CD4-positive, alpha-beta T cell (primary cell): ENCODE data around the gene CASP9. TPM values are rescaled to one million over a fixed set of nuclear protein-coding genes. Genes with fewer than 3 reads are reported as not detected.

Experiments
- ATAC-seq: fragments of 200-7000 bp; cut with Tn5 transposase; one replicate; pipeline ENCODE4 v1.10.0; 2022; ENCODE audit warnings: mild to moderate bottlenecking; ENCODE audit not compliant: poor library complexity
- CTCF ChIA-PET: fragments of 350-600 bp; sonication (Branson Sonifier 250); formaldehyde crosslinking; loops from one replicate; lab custom pipeline; 2021; ENCODE audit warnings: antibody characterized with exemption, inconsistent platforms; lab: Charles Lee
- POLR2A ChIA-PET: fragments of 350-600 bp; sonication (Branson Sonifier 250); formaldehyde crosslinking; loops from one replicate; lab custom pipeline; 2021; ENCODE audit warnings: antibody characterized with exemption, inconsistent platforms; lab: Charles Lee
- DNase-seq, 14 experiments: peaks; one replicate each; pipeline ENCODE4 v3.0.0-alpha.2; 2013 to 2020; ENCODE audit warnings: mixed read lengths in 2 of 14
- H3K27ac ChIP-seq, 2 donors: one replicate each; pipeline versions ENCODE4 v1.5.1 to v1.7.0; 2013; ENCODE audit warnings: low read length in 2 of 2, low read depth in 1 of 2, mild to moderate bottlenecking in 1 of 2
- H3K27me3 ChIP-seq, 2 experiments: 1 replicate in 1 of 2; 2 replicates in 1 of 2; pipeline versions ENCODE4 v1.6.1 to v1.7.0; 2013; ENCODE audit warnings: low read length in 2 of 2, control low read depth in 1 of 2, mild to moderate bottlenecking in 1 of 2, moderate library complexity in 1 of 2; ENCODE audit not compliant: insufficient read depth in 2 of 2, control insufficient read depth in 1 of 2
- H3K36me3 ChIP-seq: one replicate; pipeline ENCODE4 v1.6.1; 2013; ENCODE audit warnings: low read length, control low read depth; ENCODE audit not compliant: insufficient read depth
- H3K4me1 ChIP-seq: one replicate; pipeline ENCODE4 v1.6.1; 2013; ENCODE audit warnings: low read length, control low read depth; ENCODE audit not compliant: insufficient read depth
- H3K4me3 ChIP-seq: one replicate; pipeline ENCODE4 v1.5.1; 2013; ENCODE audit warnings: mild to moderate bottlenecking, low read length, moderate library complexity
- H3K9me3 ChIP-seq, 2 experiments: 1 replicate in 1 of 2; 2 replicates in 1 of 2; pipeline versions ENCODE4 v1.6.1 to v1.7.0; 2013; ENCODE audit warnings: low read length in 2 of 2, mild to moderate bottlenecking in 2 of 2, control low read depth in 1 of 2, moderate library complexity in 1 of 2; ENCODE audit not compliant: control insufficient read depth in 1 of 2, insufficient read depth in 1 of 2
- H3K27ac Mint-ChIP-seq: one replicate; pipeline ENCODE4 v1.8.0; 2020; ENCODE audit warnings: mixed read lengths
- H3K27me3 Mint-ChIP-seq: one replicate; pipeline ENCODE4 v1.8.0; 2021; ENCODE audit warnings: mixed read lengths
- H3K36me3 Mint-ChIP-seq: one replicate; pipeline ENCODE4 v1.8.0; 2021; ENCODE audit warnings: low read depth, mixed read lengths
- H3K4me1 Mint-ChIP-seq: one replicate; pipeline ENCODE4 v1.8.0; 2021; ENCODE audit warnings: low read depth, mixed read lengths
- H3K4me3 Mint-ChIP-seq: one replicate; pipeline ENCODE4 v1.8.0; 2020; ENCODE audit warnings: mild to moderate bottlenecking, mixed read lengths
- H3K9me3 Mint-ChIP-seq: one replicate; pipeline ENCODE4 v1.8.0; 2020; ENCODE audit warnings: mixed read lengths
- CTCF ChIP-seq: fragments of 200-600 bp; IDR thresholded peaks from one replicate; pipeline ENCODE4 v1.8.0; 2022; ENCODE audit warnings: antibody characterized with exemption, mild to moderate bottlenecking
- intact Hi-C, 2 experiments: fragments of 100-400 bp; cut with DNase I in 1 of 2; cut with micrococcal nuclease in 1 of 2; formaldehyde crosslinking; loops; one replicate each; pipeline versions ENCODE4 v1.15.1 to v1.9.0; 2023 to 2025; cut with DNase I, micrococcal nuclease
- total RNA-seq, 174 experiments: library from RNA in 2 of 174; stranded (reverse) in 2 of 174; gene quantifications; one replicate each; pipeline ENCODE4 v1.2.3 and lab custom pipeline; 2021 to 2026

Gene CASP9
- total RNA-seq, 2 experiments from 2014 or later: 15.7 to 18.0 TPM

- Histone ChIP-seq H3K4me3 (no peak overlapping the region), H3K36me3 (no peaks in the 10 kb centered on the region), H3K4me1 (peaks cover 6% of the 10 kb centered on the region), H3K9me3 (peaks cover 0 to 7% of the 10 kb centered on the region in 2 experiments), H3K27ac (no peak overlapping the region), H3K27me3 (peaks cover 2 to 4% of the 10 kb centered on the region in 2 experiments)
- Mint-ChIP-seq H3K9me3 (no peaks in the 10 kb centered on the region), H3K4me3 (no peak overlapping the region), H3K27me3 (peaks cover 4% of the 10 kb centered on the region), H3K27ac (no peak overlapping the region), H3K36me3 (no peaks in the 10 kb centered on the region), H3K4me1 (no peaks in the 10 kb centered on the region)
- ChIA-PET POLR2A (no interaction called here), CTCF (no interaction called here)
- TF ChIP-seq CTCF: no peak
- DNase-seq (no peak), ATAC-seq (no peak)
- intact Hi-C loops: no loop called here
Observed at GRCh38 chr1:15448877-15449462, 75.0 kb downstream of the CASP9 start.

- ChIA-PET POLR2A (no interaction called here), CTCF (no interaction called here)
- H3K4me1 Mint-ChIP-seq: no peaks in the 10 kb centered on the region
- no peaks in the 10 kb centered on the region for H3K9me3 Mint-ChIP-seq
- intact Hi-C loops: no loop called here
- peaks cover 4% of the 10 kb centered on the region for H3K27me3 Mint-ChIP-seq
- Histone ChIP-seq H3K27ac (no peak overlapping the region), H3K27me3 (peaks cover 2 to 4% of the 10 kb centered on the region in 2 experiments), H3K36me3 (no peaks in the 10 kb centered on the region), H3K4me3 (no peak overlapping the region), H3K4me1 (peaks cover 6% of the 10 kb centered on the region), H3K9me3 (peaks cover 0 to 4% of the 10 kb centered on the region in 2 experiments)
- H3K4me3 Mint-ChIP-seq: no peak overlapping the region
- DNase-seq (no peak), ATAC-seq (no peak)
- no peaks in the 10 kb centered on the region for H3K36me3 Mint-ChIP-seq
- no peak for TF ChIP-seq CTCF
- H3K27ac Mint-ChIP-seq: no peak overlapping the region
Observed at GRCh38 chr1:15446212-15446611, 77.8 kb downstream of the CASP9 start.

GRCh38 chr1:15445390-15446122 is 78.5 kb downstream of the CASP9 start:
- intact Hi-C loops: no loop called here
- TF ChIP-seq CTCF: no peak

More at GRCh38 chr1:15445390-15446122, 78.5 kb downstream of the CASP9 start:
- ATAC-seq (no peak), DNase-seq (peak in 1 of 14 experiments; percentile 26)
- Mint-ChIP-seq H3K9me3 (no peaks in the 10 kb centered on the region), H3K36me3 (no peaks in the 10 kb centered on the region), H3K27ac (no peak overlapping the region), H3K27me3 (peaks cover 4% of the 10 kb centered on the region), H3K4me1 (no peaks in the 10 kb centered on the region), H3K4me3 (no peak overlapping the region)
- Histone ChIP-seq H3K27me3 (peaks cover 2 to 4% of the 10 kb centered on the region in 2 experiments), H3K4me3 (no peak overlapping the region), H3K36me3 (no peaks in the 10 kb centered on the region), H3K9me3 (peaks cover 0 to 4% of the 10 kb centered on the region in 2 experiments), H3K4me1 (peaks cover 6% of the 10 kb centered on the region), H3K27ac (no peak overlapping the region)
- ChIA-PET CTCF (no interaction called here), POLR2A (no interaction called here)
